ENCODE measurements around the gene LRMDA.

DNA sequence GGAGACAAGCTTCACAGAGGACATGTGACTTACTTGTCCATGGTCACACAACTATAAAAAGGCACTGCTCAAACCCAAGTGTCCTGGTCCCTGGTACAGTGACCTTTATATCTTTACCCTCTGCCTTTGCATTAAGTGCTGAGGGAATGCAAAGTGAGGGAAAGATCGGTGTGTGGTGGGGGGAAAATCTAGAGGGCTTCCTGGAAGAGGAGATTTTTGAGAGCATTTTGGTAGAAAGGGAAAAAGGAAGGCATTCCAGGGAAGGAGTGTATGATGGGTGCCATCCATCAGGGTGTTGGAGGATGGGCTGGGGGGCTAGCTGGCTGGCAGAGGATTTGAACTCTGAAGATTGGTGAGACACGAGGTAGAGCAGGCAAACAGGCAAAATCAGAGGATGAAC, 39.2 kb upstream of the LRMDA start:
- no peak for TF ChIP-seq POLR2A (IDR thresholded peaks at IDR 0.05; ENCODE audit: low read length)
- TF ChIP-seq, protein P1, sequence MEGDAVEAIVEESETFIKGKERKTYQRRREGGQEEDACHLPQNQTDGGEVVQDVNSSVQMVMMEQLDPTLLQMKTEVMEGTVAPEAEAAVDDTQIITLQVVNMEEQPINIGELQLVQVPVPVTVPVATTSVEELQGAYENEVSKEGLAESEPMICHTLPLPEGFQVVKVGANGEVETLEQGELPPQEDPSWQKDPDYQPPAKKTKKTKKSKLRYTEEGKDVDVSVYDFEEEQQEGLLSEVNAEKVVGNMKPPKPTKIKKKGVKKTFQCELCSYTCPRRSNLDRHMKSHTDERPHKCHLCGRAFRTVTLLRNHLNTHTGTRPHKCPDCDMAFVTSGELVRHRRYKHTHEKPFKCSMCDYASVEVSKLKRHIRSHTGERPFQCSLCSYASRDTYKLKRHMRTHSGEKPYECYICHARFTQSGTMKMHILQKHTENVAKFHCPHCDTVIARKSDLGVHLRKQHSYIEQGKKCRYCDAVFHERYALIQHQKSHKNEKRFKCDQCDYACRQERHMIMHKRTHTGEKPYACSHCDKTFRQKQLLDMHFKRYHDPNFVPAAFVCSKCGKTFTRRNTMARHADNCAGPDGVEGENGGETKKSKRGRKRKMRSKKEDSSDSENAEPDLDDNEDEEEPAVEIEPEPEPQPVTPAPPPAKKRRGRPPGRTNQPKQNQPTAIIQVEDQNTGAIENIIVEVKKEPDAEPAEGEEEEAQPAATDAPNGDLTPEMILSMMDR (IDR thresholded peaks at IDR 0.05), result no peak
- TF ChIP-seq FOSB (CRISPR knock-in tag; IDR thresholded peaks at IDR 0.05), result no peak
- TF ChIP-seq, protein P2, sequence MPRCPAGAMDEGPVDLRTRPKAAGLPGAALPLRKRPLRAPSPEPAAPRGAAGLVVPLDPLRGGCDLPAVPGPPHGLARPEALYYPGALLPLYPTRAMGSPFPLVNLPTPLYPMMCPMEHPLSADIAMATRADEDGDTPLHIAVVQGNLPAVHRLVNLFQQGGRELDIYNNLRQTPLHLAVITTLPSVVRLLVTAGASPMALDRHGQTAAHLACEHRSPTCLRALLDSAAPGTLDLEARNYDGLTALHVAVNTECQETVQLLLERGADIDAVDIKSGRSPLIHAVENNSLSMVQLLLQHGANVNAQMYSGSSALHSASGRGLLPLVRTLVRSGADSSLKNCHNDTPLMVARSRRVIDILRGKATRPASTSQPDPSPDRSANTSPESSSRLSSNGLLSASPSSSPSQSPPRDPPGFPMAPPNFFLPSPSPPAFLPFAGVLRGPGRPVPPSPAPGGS (IDR thresholded peaks at IDR 0.05), result no peak
- TF ChIP-seq, protein P3, sequence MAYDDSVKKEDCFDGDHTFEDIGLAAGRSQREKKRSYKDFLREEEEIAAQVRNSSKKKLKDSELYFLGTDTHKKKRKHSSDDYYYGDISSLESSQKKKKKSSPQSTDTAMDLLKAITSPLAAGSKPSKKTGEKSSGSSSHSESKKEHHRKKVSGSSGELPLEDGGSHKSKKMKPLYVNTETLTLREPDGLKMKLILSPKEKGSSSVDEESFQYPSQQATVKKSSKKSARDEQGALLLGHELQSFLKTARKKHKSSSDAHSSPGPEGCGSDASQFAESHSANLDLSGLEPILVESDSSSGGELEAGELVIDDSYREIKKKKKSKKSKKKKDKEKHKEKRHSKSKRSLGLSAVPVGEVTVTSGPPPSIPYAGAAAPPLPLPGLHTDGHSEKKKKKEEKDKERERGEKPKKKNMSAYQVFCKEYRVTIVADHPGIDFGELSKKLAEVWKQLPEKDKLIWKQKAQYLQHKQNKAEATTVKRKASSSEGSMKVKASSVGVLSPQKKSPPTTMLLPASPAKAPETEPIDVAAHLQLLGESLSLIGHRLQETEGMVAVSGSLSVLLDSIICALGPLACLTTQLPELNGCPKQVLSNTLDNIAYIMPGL (CRISPR knock-in tag; IDR thresholded peaks at IDR 0.05; ENCODE audit: borderline replicate concordance), result no peak
- TF ChIP-seq CEBPB (IDR thresholded peaks at IDR 0.05), result no peak

All from A549 (cell line).